ENCODE measurements around the gene DGLUCY.

DNA sequence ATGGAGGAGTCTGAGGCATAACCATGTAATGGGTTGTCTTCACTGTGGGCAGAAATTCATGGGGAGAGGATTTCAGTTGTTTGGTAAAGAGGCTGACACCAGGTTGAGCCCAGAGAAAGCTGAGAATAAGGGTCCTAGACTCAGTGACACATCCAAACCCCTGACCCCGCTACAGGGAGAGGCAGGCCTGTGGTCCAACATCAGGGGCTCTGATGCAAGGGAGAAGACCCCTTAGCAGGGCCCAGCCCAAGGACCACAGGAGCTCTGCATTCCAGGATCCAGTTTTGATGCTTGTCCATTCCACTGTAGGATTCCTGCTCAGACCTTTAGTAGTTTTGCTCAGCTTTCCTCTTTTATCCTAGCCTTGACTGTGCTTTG is 115.1 kb downstream of the DGLUCY start:
- TF ChIP-seq, protein P1, sequence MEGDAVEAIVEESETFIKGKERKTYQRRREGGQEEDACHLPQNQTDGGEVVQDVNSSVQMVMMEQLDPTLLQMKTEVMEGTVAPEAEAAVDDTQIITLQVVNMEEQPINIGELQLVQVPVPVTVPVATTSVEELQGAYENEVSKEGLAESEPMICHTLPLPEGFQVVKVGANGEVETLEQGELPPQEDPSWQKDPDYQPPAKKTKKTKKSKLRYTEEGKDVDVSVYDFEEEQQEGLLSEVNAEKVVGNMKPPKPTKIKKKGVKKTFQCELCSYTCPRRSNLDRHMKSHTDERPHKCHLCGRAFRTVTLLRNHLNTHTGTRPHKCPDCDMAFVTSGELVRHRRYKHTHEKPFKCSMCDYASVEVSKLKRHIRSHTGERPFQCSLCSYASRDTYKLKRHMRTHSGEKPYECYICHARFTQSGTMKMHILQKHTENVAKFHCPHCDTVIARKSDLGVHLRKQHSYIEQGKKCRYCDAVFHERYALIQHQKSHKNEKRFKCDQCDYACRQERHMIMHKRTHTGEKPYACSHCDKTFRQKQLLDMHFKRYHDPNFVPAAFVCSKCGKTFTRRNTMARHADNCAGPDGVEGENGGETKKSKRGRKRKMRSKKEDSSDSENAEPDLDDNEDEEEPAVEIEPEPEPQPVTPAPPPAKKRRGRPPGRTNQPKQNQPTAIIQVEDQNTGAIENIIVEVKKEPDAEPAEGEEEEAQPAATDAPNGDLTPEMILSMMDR (conservative IDR thresholded peaks at IDR 0.05), result no peak
- no peak for TF ChIP-seq ZFX (IDR thresholded peaks at IDR 0.05)
